CD4-positive, alpha-beta T cell (primary cell): ENCODE measurements around the gene NELL2. TPM values are rescaled to one million over a fixed set of nuclear protein-coding genes. Genes with fewer than 3 reads are reported as not detected.
"Not testable (repeated sequence)": the region's sequence is repeated elsewhere in the genome, so short reads cannot be mapped to it uniquely, and the experiment has no call there.

Experiments
- ATAC-seq: fragments of 200-7000 bp; cut with Tn5 transposase; one replicate; pipeline ENCODE4 v1.10.0; 2022; ENCODE audit warnings: mild to moderate bottlenecking; ENCODE audit not compliant: poor library complexity
- CTCF ChIA-PET: fragments of 350-600 bp; sonication (Branson Sonifier 250); formaldehyde crosslinking; loops from one replicate; lab custom pipeline; 2021; ENCODE audit warnings: antibody characterized with exemption, inconsistent platforms; lab: Charles Lee
- POLR2A ChIA-PET: fragments of 350-600 bp; sonication (Branson Sonifier 250); formaldehyde crosslinking; loops from one replicate; lab custom pipeline; 2021; ENCODE audit warnings: antibody characterized with exemption, inconsistent platforms; lab: Charles Lee
- DNase-seq, 14 experiments: peaks; one replicate each; pipeline ENCODE4 v3.0.0-alpha.2; 2013 to 2020; ENCODE audit warnings: mixed read lengths in 2 of 14
- H3K27ac ChIP-seq, 2 donors: one replicate each; pipeline versions ENCODE4 v1.5.1 to v1.7.0; 2013; ENCODE audit warnings: low read length in 2 of 2, low read depth in 1 of 2, mild to moderate bottlenecking in 1 of 2
- H3K27me3 ChIP-seq, 2 experiments: 1 replicate in 1 of 2; 2 replicates in 1 of 2; pipeline versions ENCODE4 v1.6.1 to v1.7.0; 2013; ENCODE audit warnings: low read length in 2 of 2, control low read depth in 1 of 2, mild to moderate bottlenecking in 1 of 2, moderate library complexity in 1 of 2; ENCODE audit not compliant: insufficient read depth in 2 of 2, control insufficient read depth in 1 of 2
- H3K36me3 ChIP-seq: one replicate; pipeline ENCODE4 v1.6.1; 2013; ENCODE audit warnings: low read length, control low read depth; ENCODE audit not compliant: insufficient read depth
- H3K4me1 ChIP-seq: one replicate; pipeline ENCODE4 v1.6.1; 2013; ENCODE audit warnings: low read length, control low read depth; ENCODE audit not compliant: insufficient read depth
- H3K4me3 ChIP-seq: one replicate; pipeline ENCODE4 v1.5.1; 2013; ENCODE audit warnings: mild to moderate bottlenecking, low read length, moderate library complexity
- H3K9me3 ChIP-seq, 2 experiments: 1 replicate in 1 of 2; 2 replicates in 1 of 2; pipeline versions ENCODE4 v1.6.1 to v1.7.0; 2013; ENCODE audit warnings: low read length in 2 of 2, mild to moderate bottlenecking in 2 of 2, control low read depth in 1 of 2, moderate library complexity in 1 of 2; ENCODE audit not compliant: control insufficient read depth in 1 of 2, insufficient read depth in 1 of 2
- H3K27ac Mint-ChIP-seq: one replicate; pipeline ENCODE4 v1.8.0; 2020; ENCODE audit warnings: mixed read lengths
- H3K27me3 Mint-ChIP-seq: one replicate; pipeline ENCODE4 v1.8.0; 2021; ENCODE audit warnings: mixed read lengths
- H3K36me3 Mint-ChIP-seq: one replicate; pipeline ENCODE4 v1.8.0; 2021; ENCODE audit warnings: low read depth, mixed read lengths
- H3K4me1 Mint-ChIP-seq: one replicate; pipeline ENCODE4 v1.8.0; 2021; ENCODE audit warnings: low read depth, mixed read lengths
- H3K4me3 Mint-ChIP-seq: one replicate; pipeline ENCODE4 v1.8.0; 2020; ENCODE audit warnings: mild to moderate bottlenecking, mixed read lengths
- H3K9me3 Mint-ChIP-seq: one replicate; pipeline ENCODE4 v1.8.0; 2020; ENCODE audit warnings: mixed read lengths
- intact Hi-C, 2 experiments: fragments of 100-400 bp; cut with DNase I in 1 of 2; cut with micrococcal nuclease in 1 of 2; formaldehyde crosslinking; loops; one replicate each; pipeline versions ENCODE4 v1.15.1 to v1.9.0; 2023 to 2025; cut with DNase I, micrococcal nuclease
- total RNA-seq, 174 experiments: library from RNA in 2 of 174; stranded (reverse) in 2 of 174; gene quantifications; one replicate each; pipeline ENCODE4 v1.2.3 and lab custom pipeline; 2021 to 2026
- TF ChIP-seq, protein P1 (sequence below): fragments of 200-600 bp; IDR thresholded peaks from one replicate; pipeline ENCODE4 v1.8.0; 2022; ENCODE audit warnings: antibody characterized with exemption, mild to moderate bottlenecking

The NELL2 gene
- total RNA-seq, 2 experiments from 2014 or later: 142 to 147 TPM

DNA sequence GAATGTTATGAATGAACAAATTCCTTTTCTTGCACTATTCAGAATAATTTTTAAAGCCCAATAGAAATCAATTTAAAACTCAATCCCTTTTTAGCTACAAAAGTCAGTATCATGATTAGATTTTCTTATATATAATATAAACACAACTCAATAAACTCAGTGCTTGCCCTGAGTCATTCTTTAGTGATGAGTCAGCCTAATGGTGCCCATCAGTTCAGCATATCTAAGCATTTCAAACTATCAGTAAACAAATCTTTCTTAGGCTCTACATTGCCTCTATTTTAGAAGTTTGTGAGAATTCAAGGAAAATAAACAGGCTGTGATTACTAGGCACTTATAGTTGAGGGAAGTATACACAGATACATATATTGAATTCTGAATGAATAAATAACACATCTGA lies 179.6 kb downstream of the NELL2 start:
- no peak overlapping the region for H3K27ac Mint-ChIP-seq
- Histone ChIP-seq H3K9me3 (no peaks in the 10 kb centered on the region), H3K4me3 (no peak overlapping the region), H3K36me3 (peaks cover 4% of the 10 kb centered on the region), H3K27ac (no peak overlapping the region), H3K27me3 (no peaks in the 10 kb centered on the region), H3K4me1 (no peaks in the 10 kb centered on the region)
- ChIA-PET CTCF (no interaction called here), POLR2A (no interaction called here)
- ATAC-seq (no peak), DNase-seq (no peak)
- intact Hi-C loops: no loop called here
- TF ChIP-seq, protein P1, sequence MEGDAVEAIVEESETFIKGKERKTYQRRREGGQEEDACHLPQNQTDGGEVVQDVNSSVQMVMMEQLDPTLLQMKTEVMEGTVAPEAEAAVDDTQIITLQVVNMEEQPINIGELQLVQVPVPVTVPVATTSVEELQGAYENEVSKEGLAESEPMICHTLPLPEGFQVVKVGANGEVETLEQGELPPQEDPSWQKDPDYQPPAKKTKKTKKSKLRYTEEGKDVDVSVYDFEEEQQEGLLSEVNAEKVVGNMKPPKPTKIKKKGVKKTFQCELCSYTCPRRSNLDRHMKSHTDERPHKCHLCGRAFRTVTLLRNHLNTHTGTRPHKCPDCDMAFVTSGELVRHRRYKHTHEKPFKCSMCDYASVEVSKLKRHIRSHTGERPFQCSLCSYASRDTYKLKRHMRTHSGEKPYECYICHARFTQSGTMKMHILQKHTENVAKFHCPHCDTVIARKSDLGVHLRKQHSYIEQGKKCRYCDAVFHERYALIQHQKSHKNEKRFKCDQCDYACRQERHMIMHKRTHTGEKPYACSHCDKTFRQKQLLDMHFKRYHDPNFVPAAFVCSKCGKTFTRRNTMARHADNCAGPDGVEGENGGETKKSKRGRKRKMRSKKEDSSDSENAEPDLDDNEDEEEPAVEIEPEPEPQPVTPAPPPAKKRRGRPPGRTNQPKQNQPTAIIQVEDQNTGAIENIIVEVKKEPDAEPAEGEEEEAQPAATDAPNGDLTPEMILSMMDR: no peak
- no peak overlapping the region for H3K4me3 Mint-ChIP-seq
- H3K9me3 Mint-ChIP-seq: no peaks in the 10 kb centered on the region
- no peaks in the 10 kb centered on the region for H3K4me1 Mint-ChIP-seq
- no peaks in the 10 kb centered on the region for H3K27me3 Mint-ChIP-seq
- peaks cover 62% of the 10 kb centered on the region for H3K36me3 Mint-ChIP-seq

DNA sequence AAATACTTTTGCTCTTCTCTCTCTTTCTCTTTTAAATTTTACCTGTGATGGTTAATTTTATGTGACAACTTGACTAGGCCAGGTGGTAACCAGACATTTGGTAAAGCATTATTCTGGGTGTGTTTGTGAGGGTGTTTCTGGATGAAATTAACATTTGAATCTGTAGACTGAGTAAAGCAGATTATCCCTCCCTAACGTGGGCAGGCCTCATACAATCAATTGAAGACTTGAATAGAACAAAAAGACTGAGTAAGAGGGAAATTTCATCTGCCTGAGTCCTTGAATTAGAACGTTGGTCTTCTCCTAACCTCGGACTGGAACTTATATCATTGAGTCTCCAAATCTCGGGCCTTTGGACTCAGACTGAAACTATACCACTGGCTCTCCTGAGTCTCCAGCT lies 182.1 kb downstream of the NELL2 start:
- no peaks in the 10 kb centered on the region for H3K27me3 Mint-ChIP-seq
- DNase-seq (no peak), ATAC-seq (no peak)
- Histone ChIP-seq H3K9me3 (no peaks in the 10 kb centered on the region), H3K4me1 (no peaks in the 10 kb centered on the region), H3K27ac (no peak overlapping the region), H3K27me3 (no peaks in the 10 kb centered on the region), H3K4me3 (no peak overlapping the region), H3K36me3 (peaks cover 4% of the 10 kb centered on the region)
- no peaks in the 10 kb centered on the region for H3K9me3 Mint-ChIP-seq
- POLR2A ChIA-PET: no interaction called here
- H3K36me3 Mint-ChIP-seq: peaks cover 68% of the 10 kb centered on the region
- CTCF ChIA-PET: interaction anchor here (1.2 kb wide), 1 partner anchor 9 kb away, joined by 3 read pairs; no protein-coding TSS in a partner anchor
- no peak overlapping the region for H3K27ac Mint-ChIP-seq
- no peak overlapping the region for H3K4me3 Mint-ChIP-seq
- no peaks in the 10 kb centered on the region for H3K4me1 Mint-ChIP-seq
- TF ChIP-seq, protein P1: no peak
- intact Hi-C loops: no loop called here

DNA sequence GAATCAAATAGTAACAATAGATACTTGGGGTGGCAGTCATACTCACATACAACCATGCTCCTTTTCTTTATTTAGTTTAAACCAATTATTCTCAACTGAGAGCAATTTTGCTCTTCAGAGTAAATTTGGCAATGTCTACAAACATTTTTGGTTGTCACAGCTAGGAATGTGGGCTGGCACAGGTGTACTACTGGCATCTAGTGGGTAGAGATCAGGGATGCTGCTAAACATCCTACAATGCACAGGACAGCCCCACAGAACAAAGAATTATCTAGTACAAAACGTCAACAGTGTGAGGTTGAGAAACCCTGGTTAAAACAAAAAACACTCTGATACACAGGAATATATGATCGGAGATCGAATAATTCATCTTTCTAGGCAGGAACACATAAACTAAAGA lies 186.5 kb downstream of the NELL2 start:
- no peaks in the 10 kb centered on the region for H3K36me3 ChIP-seq
- no peaks in the 10 kb centered on the region for H3K4me1 ChIP-seq
- TF ChIP-seq, protein P1: no peak
- Mint-ChIP-seq H3K27ac (no peak overlapping the region), H3K9me3 (no peaks in the 10 kb centered on the region), H3K27me3 (no peaks in the 10 kb centered on the region), H3K4me1 (no peaks in the 10 kb centered on the region), H3K4me3 (no peak overlapping the region), H3K36me3 (peaks cover 78% of the 10 kb centered on the region)
- no peak overlapping the region for H3K27ac ChIP-seq
- DNase-seq: no peak
- peaks cover 0 to 9% of the 10 kb centered on the region in 2 experiments for H3K9me3 ChIP-seq
- H3K27me3 ChIP-seq: no peaks in the 10 kb centered on the region
- intact Hi-C loops: no loop called here
- H3K4me3 ChIP-seq: no peak overlapping the region
- POLR2A ChIA-PET: no interaction called here
- ATAC-seq: no peak
- CTCF ChIA-PET: no interaction called here

DNA sequence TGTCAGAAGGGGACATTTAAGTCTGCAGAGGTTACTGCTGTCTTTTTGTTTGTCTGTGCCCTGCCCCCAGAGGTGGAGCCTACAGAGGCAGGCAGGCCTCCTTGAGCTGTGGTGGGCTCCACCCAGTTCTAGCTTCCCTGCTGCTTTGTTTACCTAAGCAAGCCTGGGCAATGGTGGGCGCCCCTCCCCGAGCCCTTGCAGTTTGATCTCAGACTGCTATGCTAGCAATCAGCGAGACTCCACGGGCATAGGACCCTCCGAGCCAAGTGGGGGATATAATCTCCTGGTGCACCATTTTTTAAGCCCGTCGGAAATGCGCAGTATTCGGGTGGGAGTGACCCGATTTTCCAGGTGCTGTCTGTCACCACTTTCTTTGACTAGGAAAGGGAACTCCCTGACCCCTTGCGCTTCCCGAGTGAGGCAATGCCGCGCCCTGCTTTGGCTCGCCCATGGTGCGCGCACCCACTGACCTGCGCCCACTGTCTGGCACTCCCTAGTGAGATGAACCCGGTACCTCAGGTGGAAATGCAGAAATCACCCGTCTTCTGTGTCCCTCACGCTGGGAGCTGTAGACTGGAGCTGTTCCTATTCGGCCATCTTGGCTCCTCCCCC lies 189.2 kb downstream of the NELL2 start:
- H3K4me1 ChIP-seq, ATAC-seq, H3K27me3 ChIP-seq, H3K36me3 ChIP-seq, H3K27ac ChIP-seq, H3K4me1 Mint-ChIP-seq, POLR2A ChIA-PET, H3K9me3 Mint-ChIP-seq, intact Hi-C loops, H3K27ac Mint-ChIP-seq, H3K4me3 ChIP-seq, H3K4me3 Mint-ChIP-seq, CTCF ChIA-PET, DNase-seq, H3K9me3 ChIP-seq, H3K27me3 Mint-ChIP-seq: not testable (repeated sequence)
- H3K36me3 Mint-ChIP-seq: peaks cover 61% of the 10 kb centered on the region
